Naive thymus-derived CD4-positive, alpha-beta T cell (primary cell): ENCODE data around the gene LIMS2. TPM values are rescaled to one million over a fixed set of nuclear protein-coding genes. Genes with fewer than 3 reads are reported as not detected.
A peak's percentile ranks its signal among the peaks of the same experiment; 100 is the strongest.

Experiments used
- ATAC-seq: fragments of 150-1000 bp; cut with Tn5 transposase; 2 replicates; pipeline ENCODE4 v1.10.0; 2021; ENCODE audit warnings: mild to moderate bottlenecking, moderate library complexity
- CTCF ChIA-PET: fragments of 350-600 bp; sonication (Branson Sonifier 250); formaldehyde crosslinking; loops from one replicate; lab custom pipeline; 2021; ENCODE audit warnings: antibody characterized with exemption; lab: Charles Lee
- POLR2A ChIA-PET: fragments of 350-600 bp; sonication (Branson Sonifier 250); formaldehyde crosslinking; loops from one replicate; lab custom pipeline; 2021; ENCODE audit warnings: antibody characterized with exemption, inconsistent platforms; lab: Charles Lee
- DNase-seq, 9 donors: peaks; one replicate each; pipeline versions ENCODE4 v3.0.0 to v3.0.0-alpha.2; 2020 to 2022; ENCODE audit warnings: mixed read lengths in 1 of 9
- H3K27ac ChIP-seq: one replicate; pipeline ENCODE4 v1.7.0; 2013; ENCODE audit warnings: mild to moderate bottlenecking, low read depth, low read length, moderate library complexity
- H3K27me3 ChIP-seq, 2 donors: one replicate each; pipeline ENCODE4 v1.7.0; 2013; ENCODE audit warnings: low read length in 2 of 2, mild to moderate bottlenecking in 2 of 2, moderate library complexity in 2 of 2; ENCODE audit not compliant: control insufficient read depth in 2 of 2, insufficient read depth in 2 of 2
- H3K36me3 ChIP-seq, 3 experiments: 1 replicate in 2 of 3; 2 replicates in 1 of 3; pipeline ENCODE4 v1.7.0; 2013; ENCODE audit warnings: low read length in 3 of 3, mild to moderate bottlenecking in 3 of 3, moderate library complexity in 1 of 3; ENCODE audit not compliant: insufficient read depth in 3 of 3, control insufficient read depth in 2 of 3
- H3K4me1 ChIP-seq, 2 donors: one replicate each; pipeline ENCODE4 v1.7.0; 2013; ENCODE audit warnings: low read length in 2 of 2, mild to moderate bottlenecking in 2 of 2, moderate library complexity in 1 of 2; ENCODE audit not compliant: control insufficient read depth in 2 of 2, insufficient read depth in 2 of 2
- H3K4me3 ChIP-seq: 2 replicates; pipeline ENCODE4 v1.7.0; 2013; ENCODE audit warnings: mild to moderate bottlenecking, low read length
- H3K9me3 ChIP-seq, 3 experiments: 1 replicate in 2 of 3; 2 replicates in 1 of 3; pipeline ENCODE4 v1.7.0; 2013; ENCODE audit warnings: low read length in 3 of 3; ENCODE audit not compliant: control insufficient read depth in 2 of 3
- H3K27ac Mint-ChIP-seq, 9 donors: one replicate each; pipeline ENCODE4 v1.8.0; 2020 to 2022; ENCODE audit warnings: mixed read lengths in 9 of 9, mild to moderate bottlenecking in 8 of 9, moderate library complexity in 5 of 9, inconsistent platforms in 2 of 9
- H3K27me3 Mint-ChIP-seq, 5 donors: one replicate each; pipeline ENCODE4 v1.8.0; 2021 to 2022; ENCODE audit warnings: mixed read lengths in 5 of 5, mild to moderate bottlenecking in 1 of 5
- H3K36me3 Mint-ChIP-seq, 5 donors: one replicate each; pipeline ENCODE4 v1.8.0; 2020 to 2022; ENCODE audit warnings: mixed read lengths in 5 of 5, mild to moderate bottlenecking in 3 of 5, inconsistent platforms in 1 of 5
- H3K4me1 Mint-ChIP-seq, 7 donors: one replicate each; pipeline ENCODE4 v1.8.0; 2020 to 2022; ENCODE audit warnings: mixed read lengths in 7 of 7, mild to moderate bottlenecking in 3 of 7, inconsistent platforms in 1 of 7
- H3K4me3 Mint-ChIP-seq, 10 donors: one replicate each; pipeline ENCODE4 v1.8.0; 2020 to 2022; ENCODE audit warnings: mild to moderate bottlenecking in 10 of 10, mixed read lengths in 10 of 10, moderate library complexity in 6 of 10, inconsistent platforms in 2 of 10
- H3K9me3 Mint-ChIP-seq, 11 donors: one replicate each; pipeline ENCODE4 v1.8.0; 2020 to 2022; ENCODE audit warnings: mixed read lengths in 11 of 11, mild to moderate bottlenecking in 4 of 11, inconsistent platforms in 1 of 11, moderate library complexity in 1 of 11
- intact Hi-C, 2 donors: fragments of 100-400 bp; cut with micrococcal nuclease; formaldehyde crosslinking; loops; one replicate each; pipeline ENCODE4 v1.15.1; 2023
- polyA plus RNA-seq, 2 donors: library from polyadenylated mRNA; unstranded; fragments of 300-500 nt; fragmentation: Illumina TruSeq; gene quantifications; one replicate each; pipeline ENCODE4 v1.2.3, GENCODE V29; 2021
- total RNA-seq, 6 experiments: library from RNA in 5 of 6; stranded (reverse) in 5 of 6; gene quantifications; 1 replicate in 5 of 6; 2 replicates in 1 of 6; pipeline ENCODE4 v1.2.3 and lab custom pipeline; 2021 to 2026

LIMS2 gene
- total and polyA plus RNA-seq, 7 experiments from 2014 or later = 5.3 to 27.0 (median 11.0) TPM

DNA sequence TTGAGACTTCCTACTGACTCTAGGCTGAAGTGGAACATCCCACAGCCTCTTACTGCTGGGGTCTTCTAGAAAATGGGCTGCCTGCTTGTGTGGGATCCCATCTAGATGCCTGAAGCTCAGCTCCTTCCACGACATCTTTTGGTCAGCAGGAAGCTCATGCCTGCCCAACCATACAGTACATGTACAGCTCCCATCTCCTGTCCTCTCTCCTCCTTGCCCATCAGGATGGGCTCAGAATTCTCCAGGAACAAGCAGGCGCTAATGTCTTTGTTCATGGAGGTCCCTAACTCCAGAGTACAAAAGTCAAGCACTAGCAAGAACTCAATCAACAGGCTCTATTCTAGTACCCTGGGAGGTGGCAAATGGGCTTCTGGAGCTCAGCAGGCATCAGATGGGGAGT is 61.1 kb downstream of the LIMS2 start:
- peaks cover 8 to 44% (median 33%) of the 10 kb centered on the region in 7 donors for H3K4me1 Mint-ChIP-seq
- no peak for ATAC-seq
- no peaks in the 10 kb centered on the region for H3K27me3 ChIP-seq
- CTCF ChIA-PET = interaction anchor here (1.7 kb wide), 1 partner anchor 11 kb away, joined by 3 read pairs; no protein-coding TSS in a partner anchor
- POLR2A ChIA-PET = interaction anchor here (0.7 kb wide), 1 partner anchor 20 kb away, joined by 3 read pairs; no protein-coding TSS in a partner anchor
- no peak overlapping the region for H3K27ac ChIP-seq
- no peak for DNase-seq
- H3K36me3 Mint-ChIP-seq = peaks cover 6 to 14% (median 9%) of the 10 kb centered on the region in 5 donors
- peaks cover 0 to 5% (median 0%) of the 10 kb centered on the region in 3 experiments for H3K9me3 ChIP-seq
- peaks cover 0 to 10% of the 10 kb centered on the region in 2 donors for H3K4me1 ChIP-seq
- H3K27ac Mint-ChIP-seq = peak overlapping the region in 1 of 9 donors; percentile 11
- no peaks in the 10 kb centered on the region for H3K36me3 ChIP-seq
- peaks cover 0 to 32% (median 9%) of the 10 kb centered on the region in 11 donors for H3K9me3 Mint-ChIP-seq
- H3K4me3 ChIP-seq = no peak overlapping the region
- intact Hi-C loops = no loop called here
- H3K4me3 Mint-ChIP-seq = no peak overlapping the region
- H3K27me3 Mint-ChIP-seq = peaks cover 0 to 21% (median 0%) of the 10 kb centered on the region in 5 donors

DNA sequence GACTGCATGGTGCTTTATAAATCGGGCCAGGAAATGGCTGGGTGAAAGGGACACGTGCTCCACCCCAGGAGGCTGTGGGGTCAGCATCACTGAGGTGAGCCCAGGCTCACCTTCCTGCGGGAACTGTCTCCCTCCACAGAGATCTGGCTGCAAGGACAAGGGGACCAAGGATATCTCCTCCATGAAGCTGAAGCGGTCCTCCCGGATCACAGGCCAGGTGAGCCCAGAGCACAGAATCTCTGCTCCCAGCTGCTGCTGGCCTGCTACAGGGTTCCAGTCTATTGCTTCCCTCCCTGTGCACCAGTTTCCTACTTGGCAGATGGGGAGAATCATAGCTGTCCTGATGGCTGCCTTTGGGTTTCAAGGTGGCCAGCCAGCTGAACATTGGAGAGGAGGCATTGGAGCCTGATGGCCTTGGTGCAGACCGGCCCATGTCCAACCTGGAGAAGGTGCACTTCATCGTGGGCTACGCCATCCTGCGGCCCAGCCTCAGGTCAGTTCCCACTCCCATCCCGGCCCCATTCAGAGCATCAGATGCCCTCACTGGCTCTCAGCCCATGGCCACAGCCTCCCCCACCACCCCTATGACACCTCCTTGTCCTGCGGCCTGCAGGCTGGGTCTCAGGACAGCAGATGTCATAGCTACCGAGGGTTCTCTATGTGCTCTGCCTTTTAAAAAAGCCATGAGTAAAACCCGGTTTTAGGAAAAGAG is 63.1 kb downstream of the LIMS2 start:
- ChIA-PET CTCF (interaction anchor here (0.7 to 2.2 kb wide), 2 partner anchors 10 to 28 kb away, joined by 4 to 6 read pairs; no protein-coding TSS in a partner anchor), POLR2A (interaction anchor here (0.8 kb wide), 1 partner anchor 265 kb away, joined by 3 read pairs; no protein-coding TSS in a partner anchor)
- Histone ChIP-seq H3K9me3 (peaks cover 0 to 5% (median 0%) of the 10 kb centered on the region in 3 experiments), H3K36me3 (no peaks in the 10 kb centered on the region), H3K27ac (no peak overlapping the region), H3K4me1 (peaks cover 0 to 17% of the 10 kb centered on the region in 2 donors), H3K27me3 (no peaks in the 10 kb centered on the region), H3K4me3 (no peak overlapping the region)
- Mint-ChIP-seq H3K9me3 (peaks cover 0 to 32% (median 9%) of the 10 kb centered on the region in 11 donors), H3K36me3 (peaks cover 3 to 14% (median 9%) of the 10 kb centered on the region in 5 donors), H3K27ac (no peak overlapping the region), H3K4me1 (peaks cover 8 to 41% (median 28%) of the 10 kb centered on the region in 7 donors), H3K4me3 (no peak overlapping the region), H3K27me3 (peaks cover 0 to 18% (median 0%) of the 10 kb centered on the region in 5 donors)
- intact Hi-C loops = no loop called here
- DNase-seq (no peak), ATAC-seq (no peak)

DNA sequence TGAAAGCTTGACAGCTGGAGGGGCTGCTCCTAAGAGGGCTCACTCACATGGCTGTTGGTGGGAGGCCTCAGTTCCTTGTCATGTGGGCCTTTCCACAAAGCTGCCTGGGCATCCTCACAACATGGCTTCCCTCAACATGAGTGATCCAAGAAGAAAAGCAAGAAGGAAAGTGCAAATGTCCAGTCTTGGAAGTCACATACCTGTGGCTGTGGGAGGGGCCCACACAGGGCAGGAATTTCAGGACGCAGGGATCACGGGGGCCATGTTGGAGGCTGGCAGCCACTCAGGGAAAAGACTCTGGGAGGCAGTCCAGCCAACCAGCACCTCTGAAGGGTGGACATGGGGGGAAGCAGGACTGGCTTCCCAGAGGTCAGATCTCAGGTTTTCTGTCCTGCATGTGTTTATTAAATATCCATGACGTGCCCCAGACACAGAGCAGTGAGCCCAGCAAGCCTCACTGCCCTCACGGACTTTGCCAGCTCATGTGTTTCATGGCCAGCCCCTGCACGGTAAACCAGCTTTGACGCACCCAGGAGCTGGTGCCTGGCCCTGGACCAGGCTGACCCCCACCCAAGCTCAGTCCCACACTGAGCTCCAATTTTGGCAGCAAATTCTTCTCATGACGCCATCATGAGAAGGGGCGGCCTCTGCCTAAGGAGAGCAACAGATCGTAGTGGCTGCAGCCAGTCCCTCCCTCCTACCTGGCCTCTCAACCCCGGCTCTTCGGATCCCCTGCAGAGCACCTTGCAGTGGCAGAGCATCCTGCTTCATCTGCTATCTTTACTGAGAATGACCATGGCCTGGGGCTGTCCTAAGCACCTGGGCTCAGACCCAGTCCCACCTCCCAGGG is 64.0 kb downstream of the LIMS2 start:
- no peaks in the 10 kb centered on the region for H3K27me3 ChIP-seq
- no peak for ATAC-seq
- H3K36me3 ChIP-seq = no peaks in the 10 kb centered on the region
- no peak overlapping the region for H3K4me3 ChIP-seq
- no peak for DNase-seq
- H3K9me3 ChIP-seq = peaks cover 0 to 5% (median 0%) of the 10 kb centered on the region in 3 experiments
- no peak overlapping the region for H3K27ac ChIP-seq
- Mint-ChIP-seq H3K9me3 (peaks cover 0 to 32% (median 9%) of the 10 kb centered on the region in 11 donors), H3K27me3 (peaks cover 0 to 9% (median 0%) of the 10 kb centered on the region in 5 donors), H3K4me1 (peaks cover 7 to 31% (median 19%) of the 10 kb centered on the region in 7 donors), H3K27ac (no peak overlapping the region), H3K4me3 (no peak overlapping the region), H3K36me3 (peaks cover 3 to 14% (median 9%) of the 10 kb centered on the region in 5 donors)
- peaks cover 0 to 13% of the 10 kb centered on the region in 2 donors for H3K4me1 ChIP-seq
- ChIA-PET CTCF (interaction anchor here (0.7 to 2.2 kb wide), 2 partner anchors 9 to 29 kb away, joined by 4 to 6 read pairs; no protein-coding TSS in a partner anchor), POLR2A (no interaction called here)
- intact Hi-C loops = no loop called here

DNA sequence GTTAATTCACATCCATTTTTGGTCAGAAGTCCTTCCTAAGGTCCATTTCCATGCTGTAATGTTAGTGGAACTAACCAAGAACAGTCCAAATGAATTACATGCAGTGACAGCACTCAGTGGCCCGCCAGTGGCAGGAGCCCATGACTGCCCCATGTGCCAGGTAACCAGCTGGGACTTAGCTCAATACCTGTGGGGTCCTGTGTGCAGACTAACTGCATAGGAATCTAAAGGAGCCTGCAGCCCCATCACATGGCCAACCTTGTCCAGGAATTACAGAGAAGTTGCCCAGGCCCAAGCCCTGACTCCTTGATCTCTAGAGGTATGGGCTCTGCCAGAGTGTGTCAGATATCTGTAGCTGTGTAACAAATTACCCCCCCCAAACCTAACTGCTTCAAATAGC is 64.8 kb downstream of the LIMS2 start:
- CTCF ChIA-PET = interaction anchor here (2.2 kb wide), 1 partner anchor 30 kb away, joined by 6 read pairs; no protein-coding TSS in a partner anchor
- Histone ChIP-seq H3K9me3 (peaks cover 0 to 5% (median 0%) of the 10 kb centered on the region in 3 experiments), H3K36me3 (no peaks in the 10 kb centered on the region), H3K27me3 (no peaks in the 10 kb centered on the region), H3K4me3 (no peak overlapping the region), H3K27ac (no peak overlapping the region), H3K4me1 (peaks cover 0 to 11% of the 10 kb centered on the region in 2 donors)
- DNase-seq (no peak), ATAC-seq (no peak)
- no peak overlapping the region for H3K4me3 Mint-ChIP-seq
- H3K4me1 Mint-ChIP-seq = peaks cover 0 to 24% (median 11%) of the 10 kb centered on the region in 7 donors
- intact Hi-C loops = no loop called here
- H3K36me3 Mint-ChIP-seq = peaks cover 3 to 14% (median 9%) of the 10 kb centered on the region in 5 donors
- H3K9me3 Mint-ChIP-seq = peaks cover 0 to 32% (median 9%) of the 10 kb centered on the region in 11 donors
- no peak overlapping the region for H3K27ac Mint-ChIP-seq
- POLR2A ChIA-PET = no interaction called here
- peaks cover 0 to 4% (median 0%) of the 10 kb centered on the region in 5 donors for H3K27me3 Mint-ChIP-seq

DNA sequence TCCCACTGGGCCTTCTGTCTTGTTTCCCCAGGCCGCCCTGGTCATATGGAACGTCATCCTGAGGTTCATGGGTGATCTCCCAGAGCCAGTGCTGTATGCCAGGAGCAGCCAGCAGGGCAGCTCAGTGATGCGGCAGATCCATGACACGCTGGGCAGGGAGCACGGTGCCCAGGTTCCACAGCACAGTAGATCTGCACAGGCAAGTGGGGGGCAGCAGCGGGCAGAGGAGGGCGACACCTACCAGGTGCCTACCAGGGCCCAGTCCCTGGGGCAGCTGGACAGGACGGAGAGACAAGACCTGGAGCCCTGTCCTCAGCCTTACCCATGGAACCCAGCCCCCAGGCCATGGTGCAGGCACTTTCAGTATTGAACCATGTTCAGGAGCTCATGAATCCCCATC is 65.5 kb downstream of the LIMS2 start:
- Mint-ChIP-seq H3K4me3 (no peak overlapping the region), H3K27ac (no peak overlapping the region), H3K4me1 (peaks cover 0 to 16% (median 4%) of the 10 kb centered on the region in 7 donors), H3K27me3 (peaks cover 0 to 4% (median 0%) of the 10 kb centered on the region in 5 donors), H3K36me3 (peaks cover 3 to 14% (median 9%) of the 10 kb centered on the region in 5 donors), H3K9me3 (peaks cover 0 to 32% (median 9%) of the 10 kb centered on the region in 11 donors)
- Histone ChIP-seq H3K4me1 (peaks cover 0 to 11% of the 10 kb centered on the region in 2 donors), H3K27ac (no peak overlapping the region), H3K27me3 (no peaks in the 10 kb centered on the region), H3K9me3 (peaks cover 0 to 5% (median 0%) of the 10 kb centered on the region in 3 experiments), H3K36me3 (no peaks in the 10 kb centered on the region), H3K4me3 (no peak overlapping the region)
- ChIA-PET CTCF (no interaction called here), POLR2A (no interaction called here)
- DNase-seq (no peak), ATAC-seq (no peak)
- intact Hi-C loops = no loop called here
